A549 treated with RU486 at 1 μM for 4 hours (cell line): ENCODE data around the gene NFIL3. TPM values are rescaled to one million over a fixed set of nuclear protein-coding genes. Genes with fewer than 3 reads are reported as not detected.

ENCODE experiments used
- total RNA-seq: library from RNA; stranded (reverse); fragments of 200-300 nt; extraction: Qiagen RNA extraction; gene quantifications from 5 replicates; pipeline ENCODE4 v1.2.3, GENCODE V29; 2022; ENCODE audit warnings: low read depth

The NFIL3 gene, protein sequence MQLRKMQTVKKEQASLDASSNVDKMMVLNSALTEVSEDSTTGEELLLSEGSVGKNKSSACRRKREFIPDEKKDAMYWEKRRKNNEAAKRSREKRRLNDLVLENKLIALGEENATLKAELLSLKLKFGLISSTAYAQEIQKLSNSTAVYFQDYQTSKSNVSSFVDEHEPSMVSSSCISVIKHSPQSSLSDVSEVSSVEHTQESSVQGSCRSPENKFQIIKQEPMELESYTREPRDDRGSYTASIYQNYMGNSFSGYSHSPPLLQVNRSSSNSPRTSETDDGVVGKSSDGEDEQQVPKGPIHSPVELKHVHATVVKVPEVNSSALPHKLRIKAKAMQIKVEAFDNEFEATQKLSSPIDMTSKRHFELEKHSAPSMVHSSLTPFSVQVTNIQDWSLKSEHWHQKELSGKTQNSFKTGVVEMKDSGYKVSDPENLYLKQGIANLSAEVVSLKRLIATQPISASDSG
- total RNA-seq, result 12.4 to 14.4 TPM (median 13.4 TPM) in 5 replicates

GRCh38 chr9:91423785-91424402, at the start of gene NFIL3:
Gene NFIL3, minus strand, starts transcription at chr9:91423832. Its CDS starts 13,098 bp downstream, at chr9:91410734.

DNA sequence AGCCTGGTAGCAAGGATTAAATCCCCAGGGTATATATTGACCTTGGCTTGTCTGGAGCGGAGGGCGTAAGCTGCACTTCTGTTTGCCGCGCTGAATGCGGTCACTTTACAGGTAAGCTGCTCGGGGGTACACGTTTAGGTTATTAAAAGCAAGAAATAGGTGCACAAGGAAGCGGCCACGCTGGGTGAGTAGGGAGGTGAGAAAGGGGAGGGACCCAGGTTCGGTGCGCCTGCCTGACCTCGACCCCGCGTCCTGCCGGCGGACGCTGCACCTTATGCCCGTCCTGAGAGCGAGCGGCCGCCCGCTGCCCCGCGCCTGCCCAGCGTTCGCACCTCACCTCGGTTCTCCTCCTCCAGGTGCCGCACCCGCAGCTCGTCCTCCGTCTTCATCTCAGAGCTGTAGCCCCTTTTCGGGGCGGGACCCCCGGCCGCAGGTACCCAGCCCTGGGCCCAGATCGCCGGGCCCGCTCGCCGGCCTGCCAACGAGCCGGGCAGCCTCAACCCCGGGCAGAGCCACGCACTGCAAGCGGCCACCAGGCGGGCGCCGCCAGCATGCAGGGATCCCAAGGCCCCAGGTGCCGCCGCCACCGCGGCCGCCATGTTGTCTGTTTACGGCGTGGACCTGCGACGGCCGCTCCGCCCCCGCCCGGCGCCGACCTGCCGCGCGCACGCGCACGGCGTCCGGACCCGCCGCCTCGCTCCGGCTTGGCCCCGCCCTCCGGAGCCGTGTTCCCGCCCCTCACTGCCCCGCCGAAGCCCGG, 62.2 kb downstream of the NFIL3 start, which contains the start of gene AUH:
Gene AUH, minus strand, starts transcription at position 628 of the 760 bp plus-strand sequence. Its CDS starts 29 bp downstream, at position 599.

Other genes starting within 250 kb of the NFIL3 start
- gene AUH, start 61.9 kb downstream of the NFIL3 start, total RNA-seq, result 9.1 to 11.7 TPM (median 9.8 TPM) in 5 replicates